ENCODE data around the gene DNAH2.

Gene DNAH2

DNA sequence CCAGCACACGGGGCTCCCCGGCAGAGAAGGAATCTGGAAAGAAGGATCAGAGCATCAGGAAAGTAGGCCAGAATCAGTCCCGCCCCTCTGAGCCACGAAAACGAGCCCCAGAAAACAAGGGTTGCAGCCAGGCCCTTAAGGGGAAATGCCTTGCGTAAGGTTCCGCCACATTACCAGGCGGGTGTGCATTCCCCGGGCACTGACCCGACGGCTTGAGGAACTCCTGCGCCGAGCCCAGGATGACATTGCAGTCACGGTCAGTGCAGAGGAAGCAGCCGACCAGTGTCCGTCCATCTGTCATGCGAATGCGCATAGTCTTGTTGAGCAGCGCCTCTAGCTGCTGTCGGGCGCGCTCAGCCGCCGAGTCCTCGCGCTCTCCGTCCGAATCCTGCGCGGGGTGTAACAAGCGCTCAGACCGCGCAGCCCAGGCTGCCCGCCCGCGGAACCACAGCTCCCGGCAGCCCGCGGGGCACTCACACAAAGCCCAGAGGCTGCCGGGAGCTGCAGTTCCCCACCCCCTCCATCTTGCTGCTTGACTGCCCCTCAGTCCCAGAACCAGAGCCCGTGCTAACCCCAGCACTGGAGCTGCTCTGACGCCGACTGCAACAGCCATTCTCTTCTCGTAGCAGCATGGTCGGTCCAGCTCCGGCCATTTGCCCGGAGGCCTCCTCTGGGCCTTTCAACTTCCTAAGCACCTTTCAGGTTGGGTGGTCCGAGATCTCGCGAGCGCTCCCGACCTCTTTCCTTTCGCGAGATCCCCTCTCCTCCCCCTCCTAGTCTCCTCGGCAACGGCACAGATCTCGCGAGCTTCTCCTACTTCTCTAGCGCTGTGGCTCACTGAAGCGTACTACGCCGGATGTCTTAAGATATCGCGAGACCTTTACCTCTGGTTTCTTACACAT is 139.5 kb downstream of the DNAH2 start, which contains the start of gene NAA38 (continued):
- no peak for TF ChIP-seq ZNF776 (tag by site-specific recombination; IDR thresholded peaks at IDR 0.05; ENCODE audit: borderline replicate concordance)
- peak; percentile 35 for TF ChIP-seq ZBTB6 (tag by site-specific recombination; IDR thresholded peaks at IDR 0.05)
- TF ChIP-seq ZNF707 (tag by site-specific recombination; IDR thresholded peaks at IDR 0.05) = no peak
- TF ChIP-seq EGR2 (tag by site-specific recombination; IDR thresholded peaks at IDR 0.05; ENCODE audit: low read depth) = peak; percentile 20; the same call in 1 of the 2 replicates
- no peak for TF ChIP-seq PRDM1 (tag by site-specific recombination; IDR thresholded peaks at IDR 0.05)
- TF ChIP-seq GLI4 (tag by site-specific recombination; IDR thresholded peaks at IDR 0.05) = no peak
- no peak for TF ChIP-seq ZNF274 (IDR thresholded peaks at IDR 0.05; ENCODE audit: low read length)
- TF ChIP-seq ZNF274 (tag by site-specific recombination; IDR thresholded peaks at IDR 0.05; ENCODE audit: borderline replicate concordance) = no peak
- no peak for TF ChIP-seq ZIC2 (tag by site-specific recombination; IDR thresholded peaks at IDR 0.05)
- peak; percentile 87; the same call in 1 of the 2 replicates for TF ChIP-seq BCL11B (tag by site-specific recombination; IDR thresholded peaks at IDR 0.05; ENCODE audit: low read depth)
- peak; percentile 2; the same call in 1 of the 2 replicates for TF ChIP-seq ZNF146 (tag by site-specific recombination; IDR thresholded peaks at IDR 0.05)
- TF ChIP-seq ZNF664 (tag by site-specific recombination; IDR thresholded peaks at IDR 0.05) = no peak
- no peak for TF ChIP-seq ZNF239 (tag by site-specific recombination; IDR thresholded peaks at IDR 0.05)
- TF ChIP-seq, protein P1, sequence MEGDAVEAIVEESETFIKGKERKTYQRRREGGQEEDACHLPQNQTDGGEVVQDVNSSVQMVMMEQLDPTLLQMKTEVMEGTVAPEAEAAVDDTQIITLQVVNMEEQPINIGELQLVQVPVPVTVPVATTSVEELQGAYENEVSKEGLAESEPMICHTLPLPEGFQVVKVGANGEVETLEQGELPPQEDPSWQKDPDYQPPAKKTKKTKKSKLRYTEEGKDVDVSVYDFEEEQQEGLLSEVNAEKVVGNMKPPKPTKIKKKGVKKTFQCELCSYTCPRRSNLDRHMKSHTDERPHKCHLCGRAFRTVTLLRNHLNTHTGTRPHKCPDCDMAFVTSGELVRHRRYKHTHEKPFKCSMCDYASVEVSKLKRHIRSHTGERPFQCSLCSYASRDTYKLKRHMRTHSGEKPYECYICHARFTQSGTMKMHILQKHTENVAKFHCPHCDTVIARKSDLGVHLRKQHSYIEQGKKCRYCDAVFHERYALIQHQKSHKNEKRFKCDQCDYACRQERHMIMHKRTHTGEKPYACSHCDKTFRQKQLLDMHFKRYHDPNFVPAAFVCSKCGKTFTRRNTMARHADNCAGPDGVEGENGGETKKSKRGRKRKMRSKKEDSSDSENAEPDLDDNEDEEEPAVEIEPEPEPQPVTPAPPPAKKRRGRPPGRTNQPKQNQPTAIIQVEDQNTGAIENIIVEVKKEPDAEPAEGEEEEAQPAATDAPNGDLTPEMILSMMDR (tag by site-specific recombination; IDR thresholded peaks at IDR 0.05) = peak; percentile 97
- TF ChIP-seq, protein P2, sequence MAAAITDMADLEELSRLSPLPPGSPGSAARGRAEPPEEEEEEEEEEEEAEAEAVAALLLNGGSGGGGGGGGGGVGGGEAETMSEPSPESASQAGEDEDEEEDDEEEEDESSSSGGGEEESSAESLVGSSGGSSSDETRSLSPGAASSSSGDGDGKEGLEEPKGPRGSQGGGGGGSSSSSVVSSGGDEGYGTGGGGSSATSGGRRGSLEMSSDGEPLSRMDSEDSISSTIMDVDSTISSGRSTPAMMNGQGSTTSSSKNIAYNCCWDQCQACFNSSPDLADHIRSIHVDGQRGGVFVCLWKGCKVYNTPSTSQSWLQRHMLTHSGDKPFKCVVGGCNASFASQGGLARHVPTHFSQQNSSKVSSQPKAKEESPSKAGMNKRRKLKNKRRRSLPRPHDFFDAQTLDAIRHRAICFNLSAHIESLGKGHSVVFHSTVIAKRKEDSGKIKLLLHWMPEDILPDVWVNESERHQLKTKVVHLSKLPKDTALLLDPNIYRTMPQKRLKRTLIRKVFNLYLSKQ (tag by site-specific recombination; IDR thresholded peaks at IDR 0.05; ENCODE audit: borderline replicate concordance) = no peak
- no peak for TF ChIP-seq ZFP37 (tag by site-specific recombination; IDR thresholded peaks at IDR 0.05)
- no peak for TF ChIP-seq ZNF701 (tag by site-specific recombination; IDR thresholded peaks at IDR 0.05)
- TF ChIP-seq, protein P3, sequence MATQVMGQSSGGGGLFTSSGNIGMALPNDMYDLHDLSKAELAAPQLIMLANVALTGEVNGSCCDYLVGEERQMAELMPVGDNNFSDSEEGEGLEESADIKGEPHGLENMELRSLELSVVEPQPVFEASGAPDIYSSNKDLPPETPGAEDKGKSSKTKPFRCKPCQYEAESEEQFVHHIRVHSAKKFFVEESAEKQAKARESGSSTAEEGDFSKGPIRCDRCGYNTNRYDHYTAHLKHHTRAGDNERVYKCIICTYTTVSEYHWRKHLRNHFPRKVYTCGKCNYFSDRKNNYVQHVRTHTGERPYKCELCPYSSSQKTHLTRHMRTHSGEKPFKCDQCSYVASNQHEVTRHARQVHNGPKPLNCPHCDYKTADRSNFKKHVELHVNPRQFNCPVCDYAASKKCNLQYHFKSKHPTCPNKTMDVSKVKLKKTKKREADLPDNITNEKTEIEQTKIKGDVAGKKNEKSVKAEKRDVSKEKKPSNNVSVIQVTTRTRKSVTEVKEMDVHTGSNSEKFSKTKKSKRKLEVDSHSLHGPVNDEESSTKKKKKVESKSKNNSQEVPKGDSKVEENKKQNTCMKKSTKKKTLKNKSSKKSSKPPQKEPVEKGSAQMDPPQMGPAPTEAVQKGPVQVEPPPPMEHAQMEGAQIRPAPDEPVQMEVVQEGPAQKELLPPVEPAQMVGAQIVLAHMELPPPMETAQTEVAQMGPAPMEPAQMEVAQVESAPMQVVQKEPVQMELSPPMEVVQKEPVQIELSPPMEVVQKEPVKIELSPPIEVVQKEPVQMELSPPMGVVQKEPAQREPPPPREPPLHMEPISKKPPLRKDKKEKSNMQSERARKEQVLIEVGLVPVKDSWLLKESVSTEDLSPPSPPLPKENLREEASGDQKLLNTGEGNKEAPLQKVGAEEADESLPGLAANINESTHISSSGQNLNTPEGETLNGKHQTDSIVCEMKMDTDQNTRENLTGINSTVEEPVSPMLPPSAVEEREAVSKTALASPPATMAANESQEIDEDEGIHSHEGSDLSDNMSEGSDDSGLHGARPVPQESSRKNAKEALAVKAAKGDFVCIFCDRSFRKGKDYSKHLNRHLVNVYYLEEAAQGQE (tag by site-specific recombination; IDR thresholded peaks at IDR 0.05) = 0 out of 2 replicates have a peak, but pooled peaks have one; percentile 11
- TF ChIP-seq GLI2 (tag by site-specific recombination; IDR thresholded peaks at IDR 0.05; ENCODE audit: borderline replicate concordance, low read depth) = no peak
- TF ChIP-seq, protein P4, sequence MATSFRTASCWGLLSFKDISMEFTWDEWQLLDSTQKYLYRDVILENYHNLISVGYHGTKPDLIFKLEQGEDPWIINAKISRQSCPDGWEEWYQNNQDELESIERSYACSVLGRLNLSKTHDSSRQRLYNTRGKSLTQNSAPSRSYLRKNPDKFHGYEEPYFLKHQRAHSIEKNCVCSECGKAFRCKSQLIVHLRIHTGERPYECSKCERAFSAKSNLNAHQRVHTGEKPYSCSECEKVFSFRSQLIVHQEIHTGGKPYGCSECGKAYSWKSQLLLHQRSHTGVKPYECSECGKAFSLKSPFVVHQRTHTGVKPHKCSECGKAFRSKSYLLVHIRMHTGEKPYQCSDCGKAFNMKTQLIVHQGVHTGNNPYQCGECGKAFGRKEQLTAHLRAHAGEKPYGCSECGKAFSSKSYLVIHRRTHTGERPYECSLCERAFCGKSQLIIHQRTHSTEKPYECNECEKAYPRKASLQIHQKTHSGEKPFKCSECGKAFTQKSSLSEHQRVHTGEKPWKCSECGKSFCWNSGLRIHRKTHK (tag by site-specific recombination; IDR thresholded peaks at IDR 0.05) = no peak
- 0 out of 2 replicates have a peak, but pooled peaks have one; percentile 22 for TF ChIP-seq ZBTB7A (tag by site-specific recombination; IDR thresholded peaks at IDR 0.05; ENCODE audit: low read depth)
- TF ChIP-seq ZNF221 (tag by site-specific recombination; IDR thresholded peaks at IDR 0.05; ENCODE audit: borderline replicate concordance) = no peak
- TF ChIP-seq, protein P5, sequence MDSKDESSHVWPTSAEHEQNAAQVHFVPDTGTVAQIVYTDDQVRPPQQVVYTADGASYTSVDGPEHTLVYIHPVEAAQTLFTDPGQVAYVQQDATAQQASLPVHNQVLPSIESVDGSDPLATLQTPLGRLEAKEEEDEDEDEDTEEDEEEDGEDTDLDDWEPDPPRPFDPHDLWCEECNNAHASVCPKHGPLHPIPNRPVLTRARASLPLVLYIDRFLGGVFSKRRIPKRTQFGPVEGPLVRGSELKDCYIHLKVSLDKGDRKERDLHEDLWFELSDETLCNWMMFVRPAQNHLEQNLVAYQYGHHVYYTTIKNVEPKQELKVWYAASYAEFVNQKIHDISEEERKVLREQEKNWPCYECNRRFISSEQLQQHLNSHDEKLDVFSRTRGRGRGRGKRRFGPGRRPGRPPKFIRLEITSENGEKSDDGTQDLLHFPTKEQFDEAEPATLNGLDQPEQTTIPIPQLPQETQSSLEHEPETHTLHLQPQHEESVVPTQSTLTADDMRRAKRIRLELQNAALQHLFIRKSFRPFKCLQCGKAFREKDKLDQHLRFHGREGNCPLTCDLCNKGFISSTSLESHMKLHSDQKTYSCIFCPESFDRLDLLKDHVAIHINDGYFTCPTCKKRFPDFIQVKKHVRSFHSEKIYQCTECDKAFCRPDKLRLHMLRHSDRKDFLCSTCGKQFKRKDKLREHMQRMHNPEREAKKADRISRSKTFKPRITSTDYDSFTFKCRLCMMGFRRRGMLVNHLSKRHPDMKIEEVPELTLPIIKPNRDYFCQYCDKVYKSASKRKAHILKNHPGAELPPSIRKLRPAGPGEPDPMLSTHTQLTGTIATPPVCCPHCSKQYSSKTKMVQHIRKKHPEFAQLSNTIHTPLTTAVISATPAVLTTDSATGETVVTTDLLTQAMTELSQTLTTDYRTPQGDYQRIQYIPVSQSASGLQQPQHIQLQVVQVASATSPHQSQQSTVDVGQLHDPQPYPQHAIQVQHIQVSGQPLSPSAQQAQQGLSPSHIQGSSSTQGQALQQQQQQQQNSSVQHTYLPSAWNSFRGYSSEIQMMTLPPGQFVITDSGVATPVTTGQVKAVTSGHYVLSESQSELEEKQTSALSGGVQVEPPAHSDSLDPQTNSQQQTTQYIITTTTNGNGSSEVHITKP (tag by site-specific recombination; IDR thresholded peaks at IDR 0.05) = peak; percentile 87
- no peak for TF ChIP-seq ZSCAN23 (tag by site-specific recombination; IDR thresholded peaks at IDR 0.05)
- no peak for TF ChIP-seq ZNF426 (tag by site-specific recombination; IDR thresholded peaks at IDR 0.05)
- peak; percentile 95 for TF ChIP-seq ZNF335 (tag by site-specific recombination; conservative IDR thresholded peaks at IDR 0.05)

Measured in HEK293 (cell line).